ENCODE measurements around the gene PHTF1. TPM values are rescaled to one million over a fixed set of nuclear protein-coding genes. Genes with fewer than 3 reads are reported as not detected.

Gene PHTF1
- total RNA-seq, 1 experiment from 2014 or later, result 27.3 TPM

- BruUV-seq (replicated peaks), result no TSS peak
- no peaks in the 10 kb centered on the region for H3K9me2 ChIP-seq (replicated peaks; ENCODE audit: low read length)
- 0 out of 2 replicates have a peak overlapping the region, but pooled peaks have one; percentile 1 for H3K4me2 ChIP-seq (ENCODE audit: low read length)
- peaks cover 10% of the 10 kb centered on the region for H3K4me1 ChIP-seq (ENCODE audit: insufficient read depth, low read length)
- DNase-seq (peak; percentile 52), ATAC-seq (peak; percentile 84)
- H3F3A ChIP-seq (ENCODE audit: low read length, unreplicated experiment), result no peaks in the 10 kb centered on the region
- no peaks in the 10 kb centered on the region for H3K27me3 ChIP-seq (ENCODE audit: low read length)
- no peak overlapping the region for H3K27ac ChIP-seq (ENCODE audit: low read length)
- ChIA-PET POLR2A (ENCODE audit: unreplicated experiment) (no interaction called here), CTCF (no interaction called here)
- no peak overlapping the region for H3K4me3 ChIP-seq (ENCODE audit: low read length)
- H3K36me3 ChIP-seq (ENCODE audit: low read depth, low read length), result no peaks in the 10 kb centered on the region
- no peaks in the 10 kb centered on the region for H4K20me1 ChIP-seq (ENCODE audit: low read length)
- H3K9me3 ChIP-seq (ENCODE audit: low read length), result no peaks in the 10 kb centered on the region
- H3K9ac ChIP-seq (ENCODE audit: low read length), result no peak overlapping the region
- TF ChIP-seq EZH2 (IDR thresholded peaks at IDR 0.05; ENCODE audit: low read length, unreplicated experiment), result no peak
- peaks cover 80% of the 10 kb centered on the region for H3K79me2 ChIP-seq (ENCODE audit: low read length)
- no peak overlapping the region for H2AFZ ChIP-seq (ENCODE audit: low read length)
- intact Hi-C loops (cut with micrococcal nuclease), result no loop called here
Observed at GRCh38 chr1:113786069-113786468, 26.8 kb upstream of the PHTF1 start.

- ATAC-seq (no peak), DNase-seq (no peak)
- H3K4me1 ChIP-seq (ENCODE audit: insufficient read depth, low read length), result peaks cover 10% of the 10 kb centered on the region
- H3K9ac ChIP-seq (ENCODE audit: low read length), result no peak overlapping the region
- H3K9me2 ChIP-seq (replicated peaks; ENCODE audit: low read length), result no peaks in the 10 kb centered on the region
- no peaks in the 10 kb centered on the region for H3K36me3 ChIP-seq (ENCODE audit: low read depth, low read length)
- intact Hi-C loops (cut with micrococcal nuclease), result no loop called here
- no peak overlapping the region for H3K4me3 ChIP-seq (ENCODE audit: low read length)
- ChIA-PET POLR2A (ENCODE audit: unreplicated experiment) (no interaction called here), CTCF (no interaction called here)
- H3K27me3 ChIP-seq (ENCODE audit: low read length), result no peaks in the 10 kb centered on the region
- BruUV-seq (replicated peaks), result no TSS peak
- no peaks in the 10 kb centered on the region for H3F3A ChIP-seq (ENCODE audit: low read length, unreplicated experiment)
- no peak overlapping the region for H3K4me2 ChIP-seq (ENCODE audit: low read length)
- H4K20me1 ChIP-seq (ENCODE audit: low read length), result no peaks in the 10 kb centered on the region
- no peaks in the 10 kb centered on the region for H3K9me3 ChIP-seq (ENCODE audit: low read length)
- H2AFZ ChIP-seq (ENCODE audit: low read length), result no peak overlapping the region
- H3K27ac ChIP-seq (ENCODE audit: low read length), result no peak overlapping the region
- TF ChIP-seq EZH2 (IDR thresholded peaks at IDR 0.05; ENCODE audit: low read length, unreplicated experiment), result no peak
- TF ChIP-seq CTCF (conservative IDR thresholded peaks at IDR 0.05; ENCODE audit: low read depth, low read length), result no peak
- TF ChIP-seq EZH2phosphoT487 (IDR thresholded peaks at IDR 0.05; ENCODE audit: borderline replicate concordance, low read length), result no peak
- H3K79me2 ChIP-seq (ENCODE audit: low read length), result peaks cover 79% of the 10 kb centered on the region
Observed at GRCh38 chr1:113784104-113784779, 25.0 kb upstream of the PHTF1 start.

GRCh38 chr1:113783254-113784103, 24.2 kb upstream of the PHTF1 start:
- H3F3A ChIP-seq (ENCODE audit: low read length, unreplicated experiment), result no peaks in the 10 kb centered on the region
- no peak for DNase-seq
- ChIA-PET POLR2A (ENCODE audit: unreplicated experiment) (no interaction called here), CTCF (no interaction called here)
- no TSS peak for BruUV-seq (replicated peaks)
- no peaks in the 10 kb centered on the region for H3K36me3 ChIP-seq (ENCODE audit: low read depth, low read length)
- intact Hi-C loops (cut with micrococcal nuclease), result no loop called here
- H4K20me1 ChIP-seq (ENCODE audit: low read length), result no peaks in the 10 kb centered on the region
- peaks cover 10% of the 10 kb centered on the region for H3K4me1 ChIP-seq (ENCODE audit: insufficient read depth, low read length)
- no peak overlapping the region for H3K4me2 ChIP-seq (ENCODE audit: low read length)
- TF ChIP-seq CTCF (conservative IDR thresholded peaks at IDR 0.05; ENCODE audit: low read depth, low read length), result no peak
- no peak for TF ChIP-seq EZH2 (IDR thresholded peaks at IDR 0.05; ENCODE audit: low read length, unreplicated experiment)
- no peak for TF ChIP-seq EZH2phosphoT487 (IDR thresholded peaks at IDR 0.05; ENCODE audit: borderline replicate concordance, low read length)
- H3K9me3 ChIP-seq (ENCODE audit: low read length), result no peaks in the 10 kb centered on the region
- H3K27ac ChIP-seq (ENCODE audit: low read length), result no peak overlapping the region
- no peaks in the 10 kb centered on the region for H3K27me3 ChIP-seq (ENCODE audit: low read length)
- peaks cover 82% of the 10 kb centered on the region for H3K79me2 ChIP-seq (ENCODE audit: low read length)
- no peaks in the 10 kb centered on the region for H3K9me2 ChIP-seq (replicated peaks; ENCODE audit: low read length)
- no peak overlapping the region for H3K9ac ChIP-seq (ENCODE audit: low read length)
- H2AFZ ChIP-seq (ENCODE audit: low read length), result no peak overlapping the region
- no peak for ATAC-seq
- H3K4me3 ChIP-seq (ENCODE audit: low read length), result no peak overlapping the region

Measured in PC-3 (cell line).